GM12878 (cell line): ENCODE measurements around the gene HEYL. TPM values are rescaled to one million over a fixed set of nuclear protein-coding genes. Genes with fewer than 3 reads are reported as not detected.

Experiments used
- ATAC-seq: fragments of 200-7000 bp; cut with Tn5 transposase; 3 replicates; pipeline ENCODE4 v1.9.1; 2020; ENCODE audit warnings: mild to moderate bottlenecking, moderate library complexity
- BruUV-seq: library from RNA; stranded (reverse); fragments of 400-500 nt; replicated peaks from 2 replicates; lab custom pipeline; 2021; lab: Mats Ljungman, UMichigan
- CTCF ChIA-PET: fragments of 300-600 bp; sonication (Branson Sonifier 250); formaldehyde crosslinking; extraction: SDS; loops from one replicate; lab custom pipeline; 2021; ENCODE audit warnings: inconsistent platforms; lab: Yijun Ruan, JAX
- POLR2A ChIA-PET: fragments of 350-600 bp; formaldehyde crosslinking; extraction: SDS; loops from one replicate; lab custom pipeline; 2021; ENCODE audit warnings: inconsistent platforms; lab: Charles Lee
- RAD21 ChIA-PET: fragments of 300-600 bp; sonication (Branson Sonifier 250); formaldehyde crosslinking; loops from one replicate; lab custom pipeline; 2023; ENCODE audit warnings: antibody characterized with exemption; ENCODE audit not compliant: unreplicated experiment; lab: Charles Lee
- SMC1A ChIA-PET: fragments of 300-600 bp; sonication (Branson Sonifier 250); formaldehyde crosslinking; loops from one replicate; lab custom pipeline; 2023; ENCODE audit not compliant: unreplicated experiment, uncharacterized antibody; lab: Charles Lee
- DNase-seq: peaks from one replicate; pipeline ENCODE4 v3.0.0-alpha.2; 2011; ENCODE audit warnings: low read depth, low spot score
- FAIRE-seq: peaks from 3 replicates; lab custom pipeline; 2011; peaks lifted over from hg19 to GRCh38; lab: Jason Lieb, UNC
- H2AFZ ChIP-seq: 2 replicates; pipeline ENCODE4 v1.6.0; 2011; ENCODE audit warnings: low read depth, low read length, control low read depth; ENCODE audit not compliant: control insufficient read depth
- H3K27ac ChIP-seq: 2 replicates; pipeline ENCODE4 v1.5.1; 2011; ENCODE audit warnings: control low read depth; ENCODE audit not compliant: control insufficient read depth, insufficient read depth
- H3K27me3 ChIP-seq, 2 experiments: replicated peaks in 1 of 2; 2 replicates each; pipeline versions ENCODE4 v1.6.0 to v1.6.1; 2011; ENCODE audit warnings: low read length in 1 of 2; ENCODE audit not compliant: control insufficient read depth in 2 of 2, insufficient read depth in 2 of 2
- H3K36me3 ChIP-seq, 2 experiments: 2 replicates each; pipeline ENCODE4 v1.5.1; 2011; ENCODE audit warnings: low read length in 1 of 2; ENCODE audit not compliant: control insufficient read depth in 2 of 2, insufficient read depth in 2 of 2
- H3K4me1 ChIP-seq: 2 replicates; pipeline ENCODE4 v1.6.1; 2011; ENCODE audit warnings: mild to moderate bottlenecking, low read length, moderate library complexity, mixed read lengths; ENCODE audit not compliant: control insufficient read depth, insufficient read depth
- H3K4me2 ChIP-seq: 2 replicates; pipeline ENCODE4 v1.6.0; 2011; ENCODE audit warnings: control low read depth; ENCODE audit not compliant: control insufficient read depth, insufficient read depth
- H3K4me3 ChIP-seq: fragments of 200-600 bp; sonication (generic); 2 replicates; pipeline ENCODE4 v1.5.1; 2016
- H3K79me2 ChIP-seq: 2 replicates; pipeline ENCODE4 v1.6.0; 2011; ENCODE audit warnings: low read length; ENCODE audit not compliant: control insufficient read depth, insufficient read depth
- H3K9ac ChIP-seq: 2 replicates; pipeline ENCODE4 v1.8.0; 2011; ENCODE audit warnings: low read length, control low read depth, mixed read lengths; ENCODE audit not compliant: control insufficient read depth, insufficient read depth
- H3K9me3 ChIP-seq: replicated peaks from 3 replicates; pipeline ENCODE4 v1.5.1; 2011; ENCODE audit warnings: mild to moderate bottlenecking, low read length; ENCODE audit not compliant: control insufficient read depth, insufficient read depth
- H4K20me1 ChIP-seq: 2 replicates; pipeline ENCODE4 v1.6.0; 2011; ENCODE audit not compliant: control insufficient read depth, insufficient read depth
- BACH1 ChIP-seq: fragments of 450-650 bp; IDR thresholded peaks from 2 replicates; pipeline ENCODE4 v1.6.1; 2017; ENCODE audit warnings: mild to moderate bottlenecking, borderline replicate concordance
- MEF2A ChIP-seq: IDR thresholded peaks from 2 replicates; pipeline ENCODE4 v1.6.1; 2011; ENCODE audit warnings: low read depth, mild to moderate bottlenecking, low read length, moderate library complexity; ENCODE audit not compliant: insufficient read depth
- NFIC ChIP-seq: IDR thresholded peaks from 2 replicates; pipeline ENCODE4 v1.6.1; 2012; ENCODE audit warnings: low read depth, mild to moderate bottlenecking, inconsistent platforms, low read length, moderate library complexity
- NFYB ChIP-seq: IDR thresholded peaks from 2 replicates; pipeline ENCODE4 v1.6.1; 2011; ENCODE audit warnings: low read depth, mild to moderate bottlenecking, low read length, improper control_type of control experiment, moderate library complexity; ENCODE audit not compliant: insufficient read depth
- POLR2A ChIP-seq: IDR thresholded peaks from 2 replicates; pipeline ENCODE4 v1.6.1; 2011; ENCODE audit warnings: low read depth, mild to moderate bottlenecking, low read length
- RUNX3 ChIP-seq: IDR thresholded peaks from 2 replicates; pipeline ENCODE4 v1.6.1; 2012; ENCODE audit warnings: low read length, inconsistent platforms
- SIN3A ChIP-seq: IDR thresholded peaks from 2 replicates; pipeline ENCODE4 v1.6.1; 2012; ENCODE audit warnings: low read depth, low read length, improper control_type of control experiment
- USF1 ChIP-seq: IDR thresholded peaks from 2 replicates; pipeline ENCODE4 v1.6.1; 2011; ENCODE audit warnings: borderline replicate concordance, low read depth, mild to moderate bottlenecking, moderate library complexity, mixed read lengths, low read length; ENCODE audit not compliant: insufficient read depth; ENCODE audit errors: extremely low read length
- WGBS: methylation state at CpG from one replicate; pipeline ENCODE4 v1.1.6; 2016; ENCODE audit warnings: low lambda C conversion rate; ENCODE audit not compliant: insufficient replicate concordance, insufficient coverage; ENCODE audit errors: missing lambda C conversion rate; 5-methylcytosine and 5-hydroxymethylcytosine counted together
- in situ Hi-C: fragments of 300-500 bp; cut with MboI; formaldehyde crosslinking; loops from 9 replicates; pipeline ENCODE4 v1.14.3; 2018; ENCODE audit warnings: mixed read lengths
- intact Hi-C: fragments of 100-400 bp; cut with micrococcal nuclease; formaldehyde crosslinking; loops from one replicate; pipeline ENCODE4 v1.14.2; 2022; ENCODE audit not compliant: unreplicated experiment
- polyA plus RNA-seq, 11 experiments: library from polyadenylated mRNA; depleted of rRNA in 4 of 11; unstranded in 6 of 11; stranded (reverse) in 5 of 11; fragments of >200 nt; fragmentation: Nextera tagmentation in 4 of 11; fragmentation: Illumina TruSeq in 1 of 11; extraction: Ambion mirVana in 4 of 11; extraction: Trizol in 1 of 11; gene quantifications; 1 replicate in 1 of 11; 2 replicates in 10 of 11; pipeline versions ENCODE4 v1.2.1 to v1.2.3, GENCODE V29; 2011 to 2016; ENCODE audit warnings: inconsistent platforms in 2 of 11, missing spikeins in 2 of 11, low read depth in 1 of 11
- total RNA-seq, 4 experiments: library from RNA; depleted of rRNA in 3 of 4; stranded (reverse); fragments of >200 nt in 3 of 4; fragmentation: Illumina TruSeq in 1 of 4; extraction: Trizol in 1 of 4; gene quantifications; 2 replicates each; pipeline versions ENCODE4 v1.2.1 to v1.2.3, GENCODE V29; 2013 to 2021

HEYL gene
- total and polyA plus RNA-seq, 10 of the 15 experiments (the other 5 are each of a cell fraction or from before 2014, with no cell fraction given): under 0.01 to 0.04 TPM; not detected in 8

GRCh38 chr1:39576016-39576657 lies 63.3 kb downstream of the HEYL start:
- Histone ChIP-seq H2AFZ (no peak overlapping the region), H4K20me1 (peaks cover 6% of the 10 kb centered on the region), H3K4me2 (peak overlapping the region; percentile 85), H3K9ac (peak overlapping the region; percentile 92), H3K27ac (peak overlapping the region; percentile 79), H3K79me2 (peaks cover 54% of the 10 kb centered on the region), H3K4me1 (0 out of 2 replicates have a peak, but pooled peaks cover 3% of the 10 kb centered on the region), H3K9me3 (no peaks in the 10 kb centered on the region), H3K27me3 (no peaks in the 10 kb centered on the region), H3K36me3 (peaks cover 2 to 26% of the 10 kb centered on the region in 2 experiments), H3K4me3 (peak overlapping the region; percentile 92)
- no peak for DNase-seq
- ChIA-PET RAD21 (interaction anchor here (1.2 to 1.6 kb wide), 3 partner anchors 29 to 106 kb away, joined by 3 to 8 read pairs (median 4); no protein-coding TSS in a partner anchor), POLR2A (no interaction called here), CTCF (interaction anchor here (0.6 to 4.4 kb wide), 7 partner anchors 11 to 166 kb away, joined by 3 to 31 read pairs (median 7); no protein-coding TSS in a partner anchor), SMC1A (interaction anchor here (4.2 kb wide), 1 partner anchor 30 kb away, joined by 19 read pairs; no protein-coding TSS in a partner anchor)
- under 1% methylated on average over 62 of the region's 87 CpGs for WGBS
- TF ChIP-seq MEF2A (0 out of 2 replicates have a peak, but pooled peaks have one; percentile 8), USF1 (peak; percentile 30), SIN3A (0 out of 2 replicates have a peak, but pooled peaks have one; percentile 11), POLR2A (peak; percentile 70; the same call in 1 of the 2 replicates), BACH1 (no peak), NFYB (no peak), RUNX3 (peak; percentile 6; the same call in 1 of the 2 replicates), NFIC (no peak)
- FAIRE-seq: no peak
- in situ Hi-C loops: no loop called here
- ATAC-seq: peak; percentile 47
- BruUV-seq: TSS peak; percentile 65
- intact Hi-C loops: loop anchor here (2.0 kb wide), 1 partner anchor 23 kb away; no protein-coding TSS in a partner anchor
